ENCODE measurements around the gene SDS.

- TF ChIP-seq CTCF (IDR thresholded peaks at IDR 0.05) (no peak), POLR2A (IDR thresholded peaks at IDR 0.05) (no peak)
Observed at GRCh38 chr12:113371808-113372207, 31.9 kb downstream of the SDS start.
